HL-60 (cell line): Measurements from ENCODE around the gene TEX29.

Experiments used
- DNase-seq, 2 experiments: peaks; one replicate each; pipeline ENCODE4 v3.0.0-alpha.2; 2010 to 2020; ENCODE audit warnings: low read depth in 1 of 2, low spot score in 1 of 2
- H3K27ac ChIP-seq: fragments of 250-450 bp; sonication (Bioruptor Pico); replicated peaks from 2 replicates; pipeline ENCODE4 v1.5.1; 2020; ENCODE audit warnings: mild to moderate bottlenecking, moderate library complexity
- H3K27me3 ChIP-seq: fragments of 250-450 bp; sonication (Bioruptor Pico); 2 replicates; pipeline ENCODE4 v1.5.1; 2021; ENCODE audit warnings: mild to moderate bottlenecking, moderate library complexity; ENCODE audit not compliant: insufficient read depth, poor library complexity, severe bottlenecking
- H3K4me3 ChIP-seq: replicated peaks from 2 replicates; pipeline ENCODE4 v1.5.1; 2011; ENCODE audit warnings: mild to moderate bottlenecking, control low read depth, low read length; ENCODE audit not compliant: insufficient read depth
- CTCF ChIP-seq: IDR thresholded peaks from one replicate; pipeline ENCODE4 v1.5.1; 2011; ENCODE audit warnings: low read length, control low read depth, inconsistent platforms; ENCODE audit not compliant: insufficient read depth
- GABPA ChIP-seq: IDR thresholded peaks from 2 replicates; pipeline ENCODE4 v1.6.1; 2012; ENCODE audit warnings: low read depth
- POLR2AphosphoS5 ChIP-seq: IDR thresholded peaks from 2 replicates; pipeline ENCODE4 v1.6.1; 2012; ENCODE audit warnings: low read depth
- SPI1 ChIP-seq: IDR thresholded peaks from 2 replicates; pipeline ENCODE4 v1.6.1; 2012; ENCODE audit warnings: low read depth, mild to moderate bottlenecking, borderline replicate concordance
- TF ChIP-seq, protein P1 (sequence below): IDR thresholded peaks from 2 replicates; pipeline ENCODE4 v1.6.1; 2012; ENCODE audit warnings: low read depth; ENCODE audit not compliant: insufficient replicate concordance

TEX29 gene

DNA sequence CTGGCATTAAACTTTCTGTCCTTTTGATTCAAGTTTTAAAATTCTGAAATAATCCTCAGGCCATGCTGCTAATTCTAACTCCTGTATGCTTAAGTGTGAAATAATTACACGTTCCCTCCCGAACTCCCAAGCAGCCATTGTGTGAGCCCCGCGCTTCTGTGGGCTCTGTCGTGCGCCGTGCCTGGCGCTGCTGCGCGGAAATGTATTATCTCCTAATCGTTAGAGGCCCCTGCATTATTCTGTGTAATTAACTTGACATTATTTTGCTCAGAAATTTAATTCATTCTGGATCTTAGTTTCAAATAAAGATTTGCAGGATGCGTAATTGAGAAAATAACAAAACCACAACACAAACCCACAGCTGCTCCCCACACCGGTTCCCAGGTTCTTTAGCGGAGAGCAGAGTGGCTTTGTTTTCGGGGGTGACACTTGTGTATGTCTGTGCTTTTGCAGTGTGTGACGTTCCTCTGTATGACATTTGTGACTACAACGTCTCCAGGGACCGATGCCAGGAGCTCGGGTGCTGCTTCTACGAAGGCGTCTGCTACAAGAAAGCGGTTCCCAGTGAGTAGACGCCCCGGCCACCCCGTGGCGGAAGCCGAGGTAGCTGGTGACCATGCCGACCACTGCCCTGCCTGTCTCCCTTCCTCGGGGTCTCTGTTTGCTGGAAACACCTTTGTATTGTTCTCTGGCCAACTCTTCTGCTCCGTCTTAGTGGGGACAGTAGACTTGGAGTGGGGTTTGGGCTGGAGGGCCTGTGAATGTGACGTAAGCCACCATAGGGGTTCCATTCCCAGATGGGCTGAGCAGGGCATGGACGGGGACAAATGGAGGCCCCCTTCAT is 7.5 kb downstream of the TEX29 start:
- H3K27ac ChIP-seq: no peak overlapping the region
- H3K4me3 ChIP-seq: no peak overlapping the region
- no peak for TF ChIP-seq SPI1
- TF ChIP-seq, protein P1, sequence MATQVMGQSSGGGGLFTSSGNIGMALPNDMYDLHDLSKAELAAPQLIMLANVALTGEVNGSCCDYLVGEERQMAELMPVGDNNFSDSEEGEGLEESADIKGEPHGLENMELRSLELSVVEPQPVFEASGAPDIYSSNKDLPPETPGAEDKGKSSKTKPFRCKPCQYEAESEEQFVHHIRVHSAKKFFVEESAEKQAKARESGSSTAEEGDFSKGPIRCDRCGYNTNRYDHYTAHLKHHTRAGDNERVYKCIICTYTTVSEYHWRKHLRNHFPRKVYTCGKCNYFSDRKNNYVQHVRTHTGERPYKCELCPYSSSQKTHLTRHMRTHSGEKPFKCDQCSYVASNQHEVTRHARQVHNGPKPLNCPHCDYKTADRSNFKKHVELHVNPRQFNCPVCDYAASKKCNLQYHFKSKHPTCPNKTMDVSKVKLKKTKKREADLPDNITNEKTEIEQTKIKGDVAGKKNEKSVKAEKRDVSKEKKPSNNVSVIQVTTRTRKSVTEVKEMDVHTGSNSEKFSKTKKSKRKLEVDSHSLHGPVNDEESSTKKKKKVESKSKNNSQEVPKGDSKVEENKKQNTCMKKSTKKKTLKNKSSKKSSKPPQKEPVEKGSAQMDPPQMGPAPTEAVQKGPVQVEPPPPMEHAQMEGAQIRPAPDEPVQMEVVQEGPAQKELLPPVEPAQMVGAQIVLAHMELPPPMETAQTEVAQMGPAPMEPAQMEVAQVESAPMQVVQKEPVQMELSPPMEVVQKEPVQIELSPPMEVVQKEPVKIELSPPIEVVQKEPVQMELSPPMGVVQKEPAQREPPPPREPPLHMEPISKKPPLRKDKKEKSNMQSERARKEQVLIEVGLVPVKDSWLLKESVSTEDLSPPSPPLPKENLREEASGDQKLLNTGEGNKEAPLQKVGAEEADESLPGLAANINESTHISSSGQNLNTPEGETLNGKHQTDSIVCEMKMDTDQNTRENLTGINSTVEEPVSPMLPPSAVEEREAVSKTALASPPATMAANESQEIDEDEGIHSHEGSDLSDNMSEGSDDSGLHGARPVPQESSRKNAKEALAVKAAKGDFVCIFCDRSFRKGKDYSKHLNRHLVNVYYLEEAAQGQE: no peak
- TF ChIP-seq CTCF: no peak
- no peak for TF ChIP-seq POLR2AphosphoS5
- no peak for TF ChIP-seq GABPA
- peaks cover 4% of the 10 kb centered on the region for H3K27me3 ChIP-seq
- DNase-seq: no peak

DNA sequence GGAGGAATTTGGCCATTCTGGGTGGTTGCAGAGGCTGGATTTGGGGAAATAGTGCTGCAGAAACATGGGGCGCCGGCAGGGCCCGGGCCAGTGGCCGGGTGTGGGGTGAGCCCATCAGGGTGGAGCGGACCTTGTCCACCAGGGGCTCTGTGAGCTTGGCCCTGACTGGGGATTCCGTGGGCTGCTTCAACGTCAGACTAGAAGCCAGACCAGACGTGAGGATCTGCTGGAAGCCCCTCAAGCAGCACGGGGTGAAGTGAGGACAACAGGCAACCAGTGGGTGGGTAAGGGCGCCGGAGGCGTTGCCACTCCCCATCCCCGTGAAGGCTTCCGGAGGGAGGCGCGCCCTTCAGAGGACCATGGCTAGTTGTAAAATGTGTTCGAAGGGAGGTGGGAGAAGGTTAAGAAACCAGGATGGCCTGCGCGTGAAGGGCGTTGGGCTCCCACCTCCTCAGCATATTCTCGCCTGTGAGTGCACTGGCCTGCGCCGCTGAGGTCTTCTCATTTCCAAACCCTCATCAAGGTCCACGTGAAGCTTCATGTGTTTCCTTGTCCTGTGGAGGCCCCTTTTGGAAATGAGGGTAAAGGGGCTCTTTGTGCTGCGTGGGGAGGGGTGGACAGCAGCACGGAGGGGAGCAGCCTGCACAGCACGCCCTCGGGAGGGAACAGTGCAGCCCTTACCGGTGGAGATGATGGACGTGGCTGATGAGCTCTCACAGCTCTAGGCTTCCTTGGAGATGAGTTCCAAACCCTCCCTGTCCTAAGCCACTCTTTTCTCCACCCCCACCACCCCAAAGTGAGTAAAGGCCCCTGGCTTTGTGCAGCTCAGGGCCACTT is 8.3 kb downstream of the TEX29 start:
- Histone ChIP-seq H3K27ac (no peak overlapping the region), H3K4me3 (no peak overlapping the region), H3K27me3 (peaks cover 4% of the 10 kb centered on the region)
- TF ChIP-seq CTCF: no peak
- TF ChIP-seq SPI1: no peak
- TF ChIP-seq GABPA: no peak
- TF ChIP-seq, protein P1: no peak
- TF ChIP-seq POLR2AphosphoS5: no peak
- no peak for DNase-seq

- no peak overlapping the region for H3K4me3 ChIP-seq
- H3K27me3 ChIP-seq: no peaks in the 10 kb centered on the region
- DNase-seq: no peak
- H3K27ac ChIP-seq: no peak overlapping the region
- TF ChIP-seq GABPA: no peak
- TF ChIP-seq CTCF: no peak
- TF ChIP-seq POLR2AphosphoS5: no peak
- TF ChIP-seq, protein P1: no peak
- no peak for TF ChIP-seq SPI1
Measured at GRCh38 chr13:111329641-111330040, 9.2 kb downstream of the TEX29 start.
